ENCODE measurements around the gene LILRB5. TPM values are rescaled to one million over a fixed set of nuclear protein-coding genes. Genes with fewer than 3 reads are reported as not detected.
"Not testable (repeated sequence)": the region's sequence is repeated elsewhere in the genome, so short reads cannot be mapped to it uniquely, and the experiment has no call there.

The LILRB5 gene
- total RNA-seq, 2 donors from 2014 or later = 1.5 TPM; not detected in 1

DNA sequence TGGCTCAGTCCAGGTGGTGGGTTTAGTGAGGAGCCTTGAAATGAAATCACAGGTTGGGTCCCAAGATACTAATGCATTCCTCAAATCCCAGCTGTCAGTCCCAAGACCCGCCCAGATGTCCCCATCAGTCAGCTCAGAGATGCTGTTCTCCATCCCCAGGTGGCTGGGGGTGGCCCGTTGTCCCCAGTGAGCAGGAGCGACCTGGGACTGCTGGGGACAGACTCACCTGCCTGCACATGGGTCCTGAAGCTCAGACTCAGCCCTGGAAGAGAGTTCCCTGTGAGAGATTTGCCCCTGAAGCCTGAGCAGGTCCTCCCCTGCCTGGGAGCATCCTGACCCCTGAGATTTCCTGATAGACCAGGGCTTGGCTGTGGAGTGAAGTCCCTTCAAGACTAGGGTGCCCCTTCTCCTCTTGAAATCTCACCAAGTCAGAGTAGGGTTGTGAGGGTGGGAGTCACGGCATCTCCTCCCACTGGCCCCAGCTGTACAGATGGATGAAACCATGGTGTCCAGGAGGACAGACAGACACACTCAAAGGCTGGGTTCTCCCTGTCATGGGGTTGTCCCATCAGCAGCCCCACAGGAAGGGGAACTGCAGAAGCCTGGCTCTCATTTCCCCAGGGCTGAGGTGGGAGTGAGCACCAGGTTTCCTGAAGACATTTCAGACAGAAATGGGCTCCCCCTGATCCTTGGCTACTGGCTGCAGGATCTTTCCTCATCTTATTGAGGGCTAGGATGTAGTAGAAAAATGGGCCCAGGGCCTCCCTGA lies 41.5 kb upstream of the LILRB5 start:
- no peak for TF ChIP-seq POLR2AphosphoS5 (IDR thresholded peaks at IDR 0.05)
- no peak for TF ChIP-seq POLR2A (IDR thresholded peaks at IDR 0.05)
- TF ChIP-seq, protein P1, sequence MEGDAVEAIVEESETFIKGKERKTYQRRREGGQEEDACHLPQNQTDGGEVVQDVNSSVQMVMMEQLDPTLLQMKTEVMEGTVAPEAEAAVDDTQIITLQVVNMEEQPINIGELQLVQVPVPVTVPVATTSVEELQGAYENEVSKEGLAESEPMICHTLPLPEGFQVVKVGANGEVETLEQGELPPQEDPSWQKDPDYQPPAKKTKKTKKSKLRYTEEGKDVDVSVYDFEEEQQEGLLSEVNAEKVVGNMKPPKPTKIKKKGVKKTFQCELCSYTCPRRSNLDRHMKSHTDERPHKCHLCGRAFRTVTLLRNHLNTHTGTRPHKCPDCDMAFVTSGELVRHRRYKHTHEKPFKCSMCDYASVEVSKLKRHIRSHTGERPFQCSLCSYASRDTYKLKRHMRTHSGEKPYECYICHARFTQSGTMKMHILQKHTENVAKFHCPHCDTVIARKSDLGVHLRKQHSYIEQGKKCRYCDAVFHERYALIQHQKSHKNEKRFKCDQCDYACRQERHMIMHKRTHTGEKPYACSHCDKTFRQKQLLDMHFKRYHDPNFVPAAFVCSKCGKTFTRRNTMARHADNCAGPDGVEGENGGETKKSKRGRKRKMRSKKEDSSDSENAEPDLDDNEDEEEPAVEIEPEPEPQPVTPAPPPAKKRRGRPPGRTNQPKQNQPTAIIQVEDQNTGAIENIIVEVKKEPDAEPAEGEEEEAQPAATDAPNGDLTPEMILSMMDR (IDR thresholded peaks at IDR 0.05) = no peak
- Histone ChIP-seq H3K27me3 (replicated peaks; ENCODE audit: insufficient read depth) (no peaks in the 10 kb centered on the region), H3K4me3 (no peak overlapping the region), H3K9me3 (no peaks in the 10 kb centered on the region), H3K4me1 (replicated peaks) (no peaks in the 10 kb centered on the region), H3K27ac (no peak overlapping the region), H3K36me3 (no peaks in the 10 kb centered on the region)
- DNase-seq (ENCODE audit: low spot score) = no peak
- intact Hi-C loops (cut with DNase I) = no loop called here
- 63% methylated on average over 3 of the region's 4 CpGs for WGBS

DNA sequence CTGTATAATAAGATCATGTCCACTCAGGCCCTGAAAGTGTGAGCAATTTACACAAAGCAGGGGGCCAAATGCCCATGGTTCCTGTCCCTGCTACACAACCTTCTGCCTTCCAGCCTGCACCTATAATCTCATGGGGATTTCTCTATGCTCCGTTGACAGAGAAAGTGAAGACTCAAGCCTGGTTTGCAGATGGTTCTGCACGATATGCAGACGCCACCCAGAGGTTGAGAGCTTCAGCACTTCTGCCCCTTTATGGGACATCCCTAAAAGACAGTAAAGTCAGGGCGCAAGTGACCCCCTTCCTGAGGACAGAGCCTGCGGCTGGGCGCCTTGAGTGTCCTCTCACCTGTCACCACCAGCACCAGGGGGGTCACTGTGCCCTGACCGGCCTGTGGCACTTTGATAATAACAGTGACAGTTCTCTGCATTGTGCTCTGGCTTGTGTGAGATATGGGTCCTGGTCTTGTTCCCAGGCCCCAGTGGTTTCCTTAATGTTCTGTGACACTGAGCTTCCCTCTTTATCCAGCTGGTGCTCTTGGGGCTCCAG lies 40.8 kb upstream of the LILRB5 start:
- no peaks in the 10 kb centered on the region for H3K9me3 ChIP-seq
- H3K4me3 ChIP-seq = no peak overlapping the region
- no peaks in the 10 kb centered on the region for H3K27me3 ChIP-seq (replicated peaks; ENCODE audit: insufficient read depth)
- H3K36me3 ChIP-seq = no peaks in the 10 kb centered on the region
- H3K4me1 ChIP-seq (replicated peaks) = no peaks in the 10 kb centered on the region
- H3K27ac ChIP-seq = no peak overlapping the region
- intact Hi-C loops (cut with DNase I) = no loop called here
- 36% methylated on average over 7 of the region's 7 CpGs for WGBS
- TF ChIP-seq POLR2AphosphoS5 (IDR thresholded peaks at IDR 0.05) = no peak
- TF ChIP-seq, protein P1 (IDR thresholded peaks at IDR 0.05) = no peak
- no peak for TF ChIP-seq POLR2A (IDR thresholded peaks at IDR 0.05)
- no peak for DNase-seq (ENCODE audit: low spot score)

DNA sequence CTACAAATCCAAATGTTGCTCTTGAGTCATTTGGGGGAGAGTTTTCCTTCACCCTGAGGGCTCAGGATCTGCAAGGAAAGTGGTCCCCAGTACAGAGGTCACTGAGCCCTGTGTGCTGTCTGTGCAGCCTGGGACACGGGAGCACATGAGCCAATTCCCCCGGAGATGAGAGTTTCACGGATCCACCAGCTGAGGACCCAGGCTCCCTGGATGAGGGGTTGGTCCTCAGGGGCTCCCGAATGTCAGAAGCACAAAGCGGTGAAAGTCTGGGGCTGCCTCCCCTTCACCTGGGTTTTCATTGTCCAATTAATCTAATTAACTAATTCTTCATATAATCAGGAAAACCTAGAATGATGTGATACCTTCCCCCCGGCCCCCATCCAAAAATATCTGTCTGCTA lies 37.5 kb upstream of the LILRB5 start:
- Histone ChIP-seq H3K9me3 (no peaks in the 10 kb centered on the region), H3K27ac (no peak overlapping the region), H3K4me1 (replicated peaks) (no peaks in the 10 kb centered on the region), H3K4me3 (no peak overlapping the region), H3K36me3 (no peaks in the 10 kb centered on the region), H3K27me3 (replicated peaks; ENCODE audit: insufficient read depth) (no peaks in the 10 kb centered on the region)
- intact Hi-C loops (cut with DNase I) = no loop called here
- TF ChIP-seq, protein P1 (IDR thresholded peaks at IDR 0.05) = no peak
- TF ChIP-seq POLR2AphosphoS5 (IDR thresholded peaks at IDR 0.05) (no peak), POLR2A (IDR thresholded peaks at IDR 0.05) (no peak)
- 86% methylated on average over 6 of the region's 6 CpGs for WGBS
- no peak for DNase-seq (ENCODE audit: low spot score)

DNA sequence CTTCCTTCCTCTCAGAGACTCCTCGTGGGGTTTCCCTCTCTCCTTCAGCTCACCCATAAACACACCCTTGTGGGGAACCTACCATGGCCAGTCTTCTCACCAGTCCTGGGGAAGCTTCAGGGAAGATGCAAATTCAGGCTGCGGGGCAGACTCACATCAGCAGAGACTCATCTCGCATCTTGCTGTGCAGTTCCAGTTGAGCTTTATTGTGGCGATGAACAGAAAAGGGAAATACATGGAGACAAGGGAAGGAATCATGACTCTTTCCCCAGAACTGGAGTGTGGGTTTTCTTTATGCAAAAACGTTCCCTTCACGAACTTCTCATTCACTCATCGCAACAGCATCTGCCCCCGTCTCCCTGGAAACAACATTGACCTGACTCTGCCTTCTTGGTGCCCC lies 32.1 kb upstream of the LILRB5 start:
- 58% methylated on average over 8 of the region's 8 CpGs for WGBS
- not testable (repeated sequence) for DNase-seq (ENCODE audit: low spot score); H3K4me3 ChIP-seq

DNA sequence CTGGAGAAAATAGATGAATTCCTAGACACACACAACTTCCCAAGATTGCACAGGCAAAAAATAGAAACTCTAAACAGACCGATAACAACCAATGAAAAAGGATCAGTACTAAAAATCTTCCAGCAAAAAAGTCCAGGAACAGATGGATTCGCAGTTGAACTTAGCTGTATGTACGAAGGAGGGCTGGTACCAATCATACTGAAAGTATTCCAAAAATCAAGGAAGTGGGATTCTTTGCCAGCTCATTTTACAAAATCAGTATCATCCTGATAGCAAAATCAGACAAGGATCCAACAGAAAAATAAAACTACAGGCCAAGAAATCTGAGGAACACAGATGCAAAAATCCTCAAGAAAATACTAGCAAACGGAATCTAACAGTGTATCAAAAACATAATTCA lies 30.4 kb upstream of the LILRB5 start:
- H3K9me3 ChIP-seq = no peaks in the 10 kb centered on the region
- H3K36me3 ChIP-seq = no peaks in the 10 kb centered on the region
- no peak overlapping the region for H3K4me3 ChIP-seq
- DNase-seq (ENCODE audit: low spot score) = no peak
- H3K4me1 ChIP-seq (replicated peaks) = no peaks in the 10 kb centered on the region
- no peak for TF ChIP-seq POLR2AphosphoS5 (IDR thresholded peaks at IDR 0.05)
- no peak for TF ChIP-seq POLR2A (IDR thresholded peaks at IDR 0.05)
- TF ChIP-seq, protein P1 (IDR thresholded peaks at IDR 0.05) = no peak
- intact Hi-C loops (cut with DNase I) = no loop called here
- no peaks in the 10 kb centered on the region for H3K27me3 ChIP-seq (replicated peaks; ENCODE audit: insufficient read depth)
- WGBS = 60% methylated on average over 4 of the region's 4 CpGs
- no peak overlapping the region for H3K27ac ChIP-seq

More for the DNA sequence above, 32.1 kb upstream of the LILRB5 start:
- H3K9me3 ChIP-seq; H3K27me3 ChIP-seq (replicated peaks; ENCODE audit: insufficient read depth); H3K36me3 ChIP-seq; intact Hi-C loops (cut with DNase I); H3K4me1 ChIP-seq (replicated peaks); H3K27ac ChIP-seq: not testable (repeated sequence)

DNA sequence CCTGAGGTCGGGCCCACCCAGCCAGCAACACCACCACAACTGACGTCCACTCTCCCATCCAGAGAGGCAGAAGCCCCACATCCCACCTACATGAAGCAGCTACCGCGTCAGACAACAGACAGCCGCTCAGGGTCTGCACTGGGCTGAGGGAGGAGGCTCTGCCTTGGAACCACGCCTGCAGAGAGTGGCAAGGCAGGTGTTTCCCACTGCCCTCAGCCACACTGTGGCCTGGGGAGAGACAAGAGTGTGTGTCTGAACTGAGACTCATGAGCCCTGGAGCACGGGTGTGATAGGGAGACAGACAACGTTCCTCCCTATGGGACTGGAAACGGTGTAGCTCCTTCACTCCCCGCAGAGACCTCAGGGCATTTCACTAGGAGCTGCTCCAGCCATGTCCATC lies 29.2 kb upstream of the LILRB5 start:
- DNase-seq (ENCODE audit: low spot score); H3K4me1 ChIP-seq (replicated peaks); H3K27me3 ChIP-seq (replicated peaks; ENCODE audit: insufficient read depth); H3K27ac ChIP-seq; H3K9me3 ChIP-seq; H3K36me3 ChIP-seq; H3K4me3 ChIP-seq; intact Hi-C loops (cut with DNase I): not testable (repeated sequence)
- 20% methylated on average over 1 of the region's 10 CpGs for WGBS

DNA sequence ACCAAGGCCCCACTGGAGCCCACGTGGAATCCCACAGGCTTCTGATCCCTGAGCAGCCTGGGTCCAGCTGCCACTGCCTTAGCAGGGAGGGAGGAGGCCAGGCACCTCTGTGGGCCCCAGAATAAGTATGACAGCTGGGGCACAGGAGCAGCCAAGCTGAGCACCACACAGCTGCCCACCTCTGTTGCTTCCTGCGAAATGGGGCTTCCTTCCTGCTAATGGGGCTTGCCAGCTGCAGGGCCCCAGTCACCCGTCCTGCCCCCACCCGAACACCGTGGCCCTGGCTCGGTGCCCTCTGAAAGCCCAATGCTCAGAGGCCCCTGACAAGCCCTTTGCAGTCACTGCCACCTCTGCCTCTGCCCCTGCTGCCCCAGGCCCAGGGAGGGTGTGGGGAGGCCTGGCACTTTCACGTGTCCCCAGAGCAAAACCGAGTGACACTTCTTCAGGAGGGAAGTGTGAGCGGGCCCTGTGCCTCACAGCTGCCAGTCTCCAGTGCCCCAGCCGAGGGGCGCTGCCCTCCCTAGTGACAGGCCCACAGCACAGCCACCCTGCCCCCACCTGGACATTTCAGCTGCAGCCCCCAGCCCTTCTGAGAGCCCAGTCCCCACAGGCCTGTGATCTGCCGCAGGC lies 28.5 kb upstream of the LILRB5 start:
- H3K9me3 ChIP-seq; H3K27ac ChIP-seq; H3K36me3 ChIP-seq; intact Hi-C loops (cut with DNase I); H3K4me1 ChIP-seq (replicated peaks); H3K4me3 ChIP-seq; H3K27me3 ChIP-seq (replicated peaks; ENCODE audit: insufficient read depth); DNase-seq (ENCODE audit: low spot score): not testable (repeated sequence)
- 66% methylated on average over 11 of the region's 12 CpGs for WGBS
